H9 (cell line): ENCODE data around the gene TGM2. TPM values are rescaled to one million over a fixed set of nuclear protein-coding genes. Genes with fewer than 3 reads are reported as not detected.

Source experiments
- DNase-seq: peaks from one replicate; pipeline ENCODE4 v3.0.0-alpha.2; 2017
- H2AFZ ChIP-seq: one replicate; pipeline ENCODE4 v1.6.1; 2013; ENCODE audit warnings: mild to moderate bottlenecking, low read length, control low read depth, moderate library complexity
- H2AK5ac ChIP-seq: 2 replicates; pipeline ENCODE4 v1.6.1; 2013; ENCODE audit warnings: low read length, control low read depth, mixed read lengths; ENCODE audit not compliant: insufficient read length
- H2BK120ac ChIP-seq: one replicate; pipeline ENCODE4 v1.6.1; 2013; ENCODE audit warnings: low read depth, mild to moderate bottlenecking, low read length, control low read depth, inconsistent platforms; ENCODE audit not compliant: poor library complexity, severe bottlenecking
- H2BK12ac ChIP-seq: 2 replicates; pipeline ENCODE4 v1.6.1; 2013; ENCODE audit warnings: low read length, control low read depth, mixed read lengths, low read depth; ENCODE audit not compliant: insufficient read length
- H2BK15ac ChIP-seq: 2 replicates; pipeline ENCODE4 v1.6.1; 2013; ENCODE audit warnings: low read depth, low read length, control low read depth
- H2BK20ac ChIP-seq: one replicate; pipeline ENCODE4 v1.6.1; 2013; ENCODE audit warnings: low read depth, mild to moderate bottlenecking, low read length, control low read depth, inconsistent platforms; ENCODE audit not compliant: poor library complexity, severe bottlenecking
- H2BK5ac ChIP-seq: 2 replicates; pipeline ENCODE4 v1.6.1; 2013; ENCODE audit warnings: low read length, control low read depth, mixed read lengths; ENCODE audit not compliant: insufficient read length
- H3K14ac ChIP-seq: 2 replicates; pipeline ENCODE4 v1.6.1; 2013; ENCODE audit warnings: low read length, control low read depth; ENCODE audit not compliant: insufficient read depth
- H3K18ac ChIP-seq: 2 replicates; pipeline ENCODE4 v1.6.1; 2013; ENCODE audit warnings: low read depth, mild to moderate bottlenecking, mixed read lengths, low read length, control low read depth; ENCODE audit not compliant: insufficient read length
- H3K23ac ChIP-seq: 2 replicates; pipeline ENCODE4 v1.6.1; 2013; ENCODE audit warnings: low read length, control low read depth, mixed read lengths, low read depth; ENCODE audit not compliant: insufficient read length
- H3K23me2 ChIP-seq: 2 replicates; pipeline ENCODE4 v1.6.1; 2013; ENCODE audit warnings: low read depth, mild to moderate bottlenecking, mixed read lengths, low read length, control low read depth; ENCODE audit not compliant: insufficient read length, poor library complexity, severe bottlenecking
- H3K27ac ChIP-seq: 2 replicates; pipeline ENCODE4 v1.5.1; 2013; ENCODE audit warnings: low read length, control low read depth, mixed read lengths, low read depth; ENCODE audit not compliant: insufficient read length
- H3K27me3 ChIP-seq: 2 replicates; pipeline ENCODE4 v1.6.1; 2013; ENCODE audit warnings: low read length, control low read depth, inconsistent platforms; ENCODE audit not compliant: insufficient read depth
- H3K4ac ChIP-seq: 2 replicates; pipeline ENCODE4 v1.6.1; 2013; ENCODE audit warnings: low read depth, mild to moderate bottlenecking, control low read depth, inconsistent platforms, low read length, moderate library complexity
- H3K4me1 ChIP-seq: 2 replicates; pipeline ENCODE4 v1.6.1; 2013; ENCODE audit warnings: low read length, control low read depth, inconsistent platforms; ENCODE audit not compliant: insufficient read depth
- H3K4me2 ChIP-seq: 2 replicates; pipeline ENCODE4 v1.6.1; 2013; ENCODE audit warnings: low read length, control low read depth, mixed read lengths; ENCODE audit not compliant: insufficient read length, insufficient read depth
- H3K56ac ChIP-seq: 2 replicates; pipeline ENCODE4 v1.6.1; 2013; ENCODE audit warnings: low read depth, mild to moderate bottlenecking, mixed read lengths, low read length, control low read depth; ENCODE audit not compliant: insufficient read length
- H3K79me1 ChIP-seq: 2 replicates; pipeline ENCODE4 v1.6.1; 2013; ENCODE audit warnings: low read depth, mild to moderate bottlenecking, moderate library complexity, low read length, control low read depth, inconsistent platforms; ENCODE audit not compliant: insufficient read depth, poor library complexity, severe bottlenecking
- H3K79me2 ChIP-seq: 2 replicates; pipeline ENCODE4 v1.6.1; 2013; ENCODE audit warnings: low read length, control low read depth, inconsistent platforms; ENCODE audit not compliant: insufficient read depth
- H3K9ac ChIP-seq: 2 replicates; pipeline ENCODE4 v1.6.1; 2013; ENCODE audit warnings: low read length, control low read depth, mixed read lengths; ENCODE audit not compliant: insufficient read length; ENCODE audit errors: extremely low read depth
- H3K9me3 ChIP-seq: one replicate; pipeline ENCODE4 v1.6.1; 2013; ENCODE audit warnings: low read depth, low read length, inconsistent platforms; ENCODE audit not compliant: control insufficient read depth
- H3T11ph ChIP-seq: one replicate; pipeline ENCODE4 v1.6.1; 2013; ENCODE audit warnings: mild to moderate bottlenecking, low read length, control low read depth, inconsistent platforms
- H4K20me1 ChIP-seq: one replicate; pipeline ENCODE4 v1.6.1; 2013; ENCODE audit not compliant: control insufficient read depth, insufficient read length, insufficient read depth
- H4K5ac ChIP-seq: 2 replicates; pipeline ENCODE4 v1.6.1; 2013; ENCODE audit warnings: low read depth, mild to moderate bottlenecking, mixed read lengths, low read length, control low read depth; ENCODE audit not compliant: insufficient read length
- H4K8ac ChIP-seq: replicated peaks from 2 replicates; pipeline ENCODE4 v1.6.1; 2013; ENCODE audit warnings: low read length, control low read depth, mixed read lengths, low read depth; ENCODE audit not compliant: insufficient read length
- H4K91ac ChIP-seq: 2 replicates; pipeline ENCODE4 v1.6.1; 2013; ENCODE audit warnings: low read depth, mild to moderate bottlenecking, moderate library complexity, mixed read lengths, low read length, control low read depth; ENCODE audit not compliant: insufficient read length
- H3K27ac Mint-ChIP-seq, 3 experiments: 2 replicates in 2 of 3; 3 replicates in 1 of 3; pipeline ENCODE4 v1.8.0; 2020 to 2021; ENCODE audit warnings: mixed read lengths in 3 of 3, mild to moderate bottlenecking in 1 of 3, moderate library complexity in 1 of 3
- H3K27me3 Mint-ChIP-seq: 2 replicates; pipeline ENCODE4 v1.8.0; 2021; ENCODE audit warnings: low read depth, mild to moderate bottlenecking, moderate library complexity, mixed read lengths
- H3K36me3 Mint-ChIP-seq, 3 experiments: 2 replicates in 2 of 3; 3 replicates in 1 of 3; pipeline ENCODE4 v1.8.0; 2020 to 2021; ENCODE audit warnings: low read depth in 3 of 3, mixed read lengths in 3 of 3; ENCODE audit not compliant: insufficient read depth in 1 of 3
- H3K4me1 Mint-ChIP-seq, 2 experiments: 2 replicates each; pipeline ENCODE4 v1.8.0; 2020; ENCODE audit warnings: mixed read lengths in 2 of 2
- H3K4me3 Mint-ChIP-seq, 2 experiments: 2 replicates in 1 of 2; 3 replicates in 1 of 2; pipeline ENCODE4 v1.8.0; 2020 to 2021; ENCODE audit warnings: mild to moderate bottlenecking in 2 of 2, mixed read lengths in 2 of 2, moderate library complexity in 1 of 2
- H3K9me3 Mint-ChIP-seq, 2 experiments: 2 replicates in 1 of 2; 3 replicates in 1 of 2; pipeline ENCODE4 v1.8.0; 2020; ENCODE audit warnings: mild to moderate bottlenecking in 2 of 2, mixed read lengths in 2 of 2, moderate library complexity in 1 of 2
- WGBS: extraction: QIAGEN DNeasy Blood & Tissue Kit; methylation state at CpG from one replicate; pipeline ENCODE4 v1.1.7; 2013; ENCODE audit warnings: missing lambda C conversion rate, low lambda C conversion rate, mixed read lengths; ENCODE audit not compliant: insufficient read length; ENCODE audit errors: extremely low coverage; 5-methylcytosine and 5-hydroxymethylcytosine counted together
- total RNA-seq: library from RNA; stranded (reverse); gene quantifications from 2 replicates; pipeline ENCODE4 v1.2.1, GENCODE V29; 2021
- TF ChIP-seq, protein P1 (sequence below): fragments of 200-600 bp; sonication (generic); conservative IDR thresholded peaks from 3 replicates; pipeline ENCODE4 v1.8.0; 2021; ENCODE audit warnings: antibody characterized with exemption, mild to moderate bottlenecking

Gene TGM2
- total RNA-seq, 1 experiment from 2014 or later, result 1.1 TPM

DNA sequence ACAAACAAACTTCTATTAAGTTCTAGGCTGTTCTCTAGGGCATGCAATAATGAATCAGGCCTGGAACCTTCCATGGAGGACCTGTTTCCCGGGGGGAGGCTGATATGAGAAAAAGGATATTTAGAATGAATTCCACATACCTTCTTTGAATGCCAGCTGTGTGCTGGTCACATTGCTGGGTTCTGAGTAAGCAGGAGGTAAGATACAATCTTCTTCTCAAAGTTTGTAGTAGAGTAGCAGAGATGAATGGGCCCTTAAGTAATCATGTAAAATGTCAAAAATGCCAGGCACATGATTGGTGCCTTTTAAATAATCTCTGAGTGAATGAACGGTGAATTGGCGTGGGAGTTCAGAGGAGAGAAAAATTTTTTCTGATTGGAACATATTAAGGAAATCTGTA lies 47.4 kb downstream of the TGM2 start:
- Histone ChIP-seq H2BK15ac (no peak overlapping the region), H4K8ac (no peak overlapping the region), H3K14ac (no peak overlapping the region), H2BK120ac (no peak overlapping the region), H3K23ac (no peak overlapping the region), H2BK20ac (no peak overlapping the region), H3K79me1 (no peaks in the 10 kb centered on the region), H3K9me3 (no peaks in the 10 kb centered on the region), H3K23me2 (no peaks in the 10 kb centered on the region), H4K20me1 (no peaks in the 10 kb centered on the region), H3K18ac (no peak overlapping the region), H3K4ac (no peak overlapping the region), H2AK5ac (no peak overlapping the region), H2BK5ac (no peak overlapping the region), H3T11ph (no peak overlapping the region), H4K5ac (no peak overlapping the region), H3K4me2 (no peak overlapping the region), H3K27ac (no peak overlapping the region), H4K91ac (no peak overlapping the region), H3K56ac (no peak overlapping the region), H3K4me1 (no peaks in the 10 kb centered on the region), H3K79me2 (no peaks in the 10 kb centered on the region), H3K27me3 (no peaks in the 10 kb centered on the region), H2AFZ (no peak overlapping the region), H3K9ac (no peak overlapping the region), H2BK12ac (no peak overlapping the region)
- DNase-seq, result no peak
- TF ChIP-seq, protein P1, sequence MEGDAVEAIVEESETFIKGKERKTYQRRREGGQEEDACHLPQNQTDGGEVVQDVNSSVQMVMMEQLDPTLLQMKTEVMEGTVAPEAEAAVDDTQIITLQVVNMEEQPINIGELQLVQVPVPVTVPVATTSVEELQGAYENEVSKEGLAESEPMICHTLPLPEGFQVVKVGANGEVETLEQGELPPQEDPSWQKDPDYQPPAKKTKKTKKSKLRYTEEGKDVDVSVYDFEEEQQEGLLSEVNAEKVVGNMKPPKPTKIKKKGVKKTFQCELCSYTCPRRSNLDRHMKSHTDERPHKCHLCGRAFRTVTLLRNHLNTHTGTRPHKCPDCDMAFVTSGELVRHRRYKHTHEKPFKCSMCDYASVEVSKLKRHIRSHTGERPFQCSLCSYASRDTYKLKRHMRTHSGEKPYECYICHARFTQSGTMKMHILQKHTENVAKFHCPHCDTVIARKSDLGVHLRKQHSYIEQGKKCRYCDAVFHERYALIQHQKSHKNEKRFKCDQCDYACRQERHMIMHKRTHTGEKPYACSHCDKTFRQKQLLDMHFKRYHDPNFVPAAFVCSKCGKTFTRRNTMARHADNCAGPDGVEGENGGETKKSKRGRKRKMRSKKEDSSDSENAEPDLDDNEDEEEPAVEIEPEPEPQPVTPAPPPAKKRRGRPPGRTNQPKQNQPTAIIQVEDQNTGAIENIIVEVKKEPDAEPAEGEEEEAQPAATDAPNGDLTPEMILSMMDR, result no peak
- H3K36me3 Mint-ChIP-seq, result no peaks in the 10 kb centered on the region
- H3K27me3 Mint-ChIP-seq, result no peaks in the 10 kb centered on the region
- no CpG with 5 or more reads among the region's 3 CpGs for WGBS
- H3K4me3 Mint-ChIP-seq, result no peak overlapping the region
- H3K27ac Mint-ChIP-seq, result no peak overlapping the region
- H3K9me3 Mint-ChIP-seq, result no peaks in the 10 kb centered on the region
- H3K4me1 Mint-ChIP-seq, result peaks cover 4 to 7% of the 10 kb centered on the region in 2 experiments
